Breast epithelium (tissue), 4 donors: ENCODE measurements around the gene THY1. TPM values are rescaled to one million over a fixed set of nuclear protein-coding genes. Genes with fewer than 3 reads are reported as not detected.
A peak's percentile ranks its signal among the peaks of the same experiment; 100 is the strongest.

Experiments used
- DNase-seq, 2 donors: peaks; one replicate each; pipeline ENCODE4 v3.0.0-alpha.2; 2019; ENCODE audit warnings: low spot score in 2 of 2
- H3K27ac ChIP-seq, 2 donors: fragments of 200-600 bp; sonication (generic) in 1 of 2; one replicate each; pipeline ENCODE4 v1.5.1; 2016 to 2019; ENCODE audit warnings: mild to moderate bottlenecking in 1 of 2
- H3K27me3 ChIP-seq, 2 donors: fragments of 200-600 bp; sonication (generic) in 1 of 2; one replicate each; pipeline versions ENCODE4 v1.5.1 to v1.6.0; 2017 to 2019; ENCODE audit warnings: control low read depth in 1 of 2, mild to moderate bottlenecking in 1 of 2
- H3K36me3 ChIP-seq: fragments of 200-600 bp; one replicate; pipeline ENCODE4 v1.5.1; 2019
- H3K4me1 ChIP-seq, 2 donors: fragments of 200-600 bp; sonication (generic); one replicate each; pipeline ENCODE4 v1.5.1; 2016 to 2019; ENCODE audit warnings: control low read depth in 1 of 2
- H3K4me3 ChIP-seq, 3 donors: fragments of 200-600 bp; sonication (generic); 1 replicate in 2 of 3; 2 replicates in 1 of 3; pipeline ENCODE4 v1.5.1; 2016 to 2019; ENCODE audit warnings: mild to moderate bottlenecking in 3 of 3, moderate library complexity in 2 of 3
- H3K9me3 ChIP-seq, 2 donors: fragments of 200-600 bp; sonication (generic) in 1 of 2; one replicate each; pipeline ENCODE4 v1.5.1; 2016 to 2019; ENCODE audit warnings: control low read depth in 1 of 2
- POLR2A ChIP-seq: fragments of 450-650 bp; IDR thresholded peaks from one replicate; pipeline ENCODE4 v1.6.1; 2016; ENCODE audit warnings: antibody characterized with exemption, mild to moderate bottlenecking, moderate library complexity
- POLR2AphosphoS5 ChIP-seq, 3 donors: sonication (generic); formaldehyde crosslinking; IDR thresholded peaks; one replicate each; pipeline ENCODE4 v1.6.1; 2017; ENCODE audit warnings: antibody characterized with exemption in 3 of 3
- intact Hi-C: fragments of 100-400 bp; cut with DNase I; formaldehyde crosslinking; loops from one replicate; pipeline ENCODE4 v1.15.1; 2023; ENCODE audit warnings: low total_unique reads
- total RNA-seq, 3 donors: library from RNA; depleted of rRNA; stranded (reverse); fragments of >200 nt; gene quantifications; one replicate each; pipeline ENCODE4 v1.1.0, GENCODE V29; 2016
- TF ChIP-seq, protein P1 (sequence below), 3 donors: fragments of 450-650 bp; IDR thresholded peaks; one replicate each; pipeline ENCODE4 v1.5.1; 2016 to 2017; ENCODE audit warnings: antibody characterized with exemption in 3 of 3, mild to moderate bottlenecking in 3 of 3, moderate library complexity in 3 of 3

The THY1 gene
- total RNA-seq, 3 donors from 2014 or later: 8.5 to 26.3 (median 23.8) TPM

GRCh38 chr11:119434591-119435330, 11.8 kb upstream of the THY1 start:
- Histone ChIP-seq H3K27ac (no peak overlapping the region), H3K9me3 (no peaks in the 10 kb centered on the region), H3K4me3 (no peak overlapping the region), H3K27me3 (no peaks in the 10 kb centered on the region), H3K36me3 (no peaks in the 10 kb centered on the region), H3K4me1 (peaks cover 0 to 5% of the 10 kb centered on the region in 2 donors)
- intact Hi-C loops: no loop called here
- DNase-seq: no peak
- no peak for TF ChIP-seq POLR2AphosphoS5 (IDR thresholded peaks at IDR 0.05)
- TF ChIP-seq, protein P1, sequence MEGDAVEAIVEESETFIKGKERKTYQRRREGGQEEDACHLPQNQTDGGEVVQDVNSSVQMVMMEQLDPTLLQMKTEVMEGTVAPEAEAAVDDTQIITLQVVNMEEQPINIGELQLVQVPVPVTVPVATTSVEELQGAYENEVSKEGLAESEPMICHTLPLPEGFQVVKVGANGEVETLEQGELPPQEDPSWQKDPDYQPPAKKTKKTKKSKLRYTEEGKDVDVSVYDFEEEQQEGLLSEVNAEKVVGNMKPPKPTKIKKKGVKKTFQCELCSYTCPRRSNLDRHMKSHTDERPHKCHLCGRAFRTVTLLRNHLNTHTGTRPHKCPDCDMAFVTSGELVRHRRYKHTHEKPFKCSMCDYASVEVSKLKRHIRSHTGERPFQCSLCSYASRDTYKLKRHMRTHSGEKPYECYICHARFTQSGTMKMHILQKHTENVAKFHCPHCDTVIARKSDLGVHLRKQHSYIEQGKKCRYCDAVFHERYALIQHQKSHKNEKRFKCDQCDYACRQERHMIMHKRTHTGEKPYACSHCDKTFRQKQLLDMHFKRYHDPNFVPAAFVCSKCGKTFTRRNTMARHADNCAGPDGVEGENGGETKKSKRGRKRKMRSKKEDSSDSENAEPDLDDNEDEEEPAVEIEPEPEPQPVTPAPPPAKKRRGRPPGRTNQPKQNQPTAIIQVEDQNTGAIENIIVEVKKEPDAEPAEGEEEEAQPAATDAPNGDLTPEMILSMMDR (IDR thresholded peaks at IDR 0.05): no peak
- no peak for TF ChIP-seq POLR2A

GRCh38 chr11:119433358-119433725, 10.4 kb upstream of the THY1 start:
- H3K27ac ChIP-seq: peak overlapping the region; percentile 66 to 76
- DNase-seq: no peak

GRCh38 chr11:119432484-119433357, 9.7 kb upstream of the THY1 start:
- Histone ChIP-seq H3K36me3 (no peaks in the 10 kb centered on the region), H3K27me3 (no peaks in the 10 kb centered on the region), H3K27ac (peak overlapping the region; percentile 66 to 82), H3K4me3 (peak overlapping the region in 2 of 3 donors; percentile 22 to 49), H3K4me1 (peaks cover 0 to 5% of the 10 kb centered on the region in 2 donors), H3K9me3 (no peaks in the 10 kb centered on the region)
- intact Hi-C loops: no loop called here
- TF ChIP-seq POLR2A (no peak), POLR2AphosphoS5 (IDR thresholded peaks at IDR 0.05) (no peak)
- TF ChIP-seq, protein P1 (IDR thresholded peaks at IDR 0.05): no peak
- no peak for DNase-seq

More at GRCh38 chr11:119433358-119433725, 10.4 kb upstream of the THY1 start:
- H3K9me3 ChIP-seq: no peaks in the 10 kb centered on the region
- intact Hi-C loops: no loop called here
- no peaks in the 10 kb centered on the region for H3K27me3 ChIP-seq
- no peak for TF ChIP-seq POLR2A
- TF ChIP-seq, protein P1 (IDR thresholded peaks at IDR 0.05): no peak
- peak overlapping the region in 2 of 3 donors; percentile 22 to 49 for H3K4me3 ChIP-seq
- peaks cover 0 to 5% of the 10 kb centered on the region in 2 donors for H3K4me1 ChIP-seq
- H3K36me3 ChIP-seq: no peaks in the 10 kb centered on the region

DNA sequence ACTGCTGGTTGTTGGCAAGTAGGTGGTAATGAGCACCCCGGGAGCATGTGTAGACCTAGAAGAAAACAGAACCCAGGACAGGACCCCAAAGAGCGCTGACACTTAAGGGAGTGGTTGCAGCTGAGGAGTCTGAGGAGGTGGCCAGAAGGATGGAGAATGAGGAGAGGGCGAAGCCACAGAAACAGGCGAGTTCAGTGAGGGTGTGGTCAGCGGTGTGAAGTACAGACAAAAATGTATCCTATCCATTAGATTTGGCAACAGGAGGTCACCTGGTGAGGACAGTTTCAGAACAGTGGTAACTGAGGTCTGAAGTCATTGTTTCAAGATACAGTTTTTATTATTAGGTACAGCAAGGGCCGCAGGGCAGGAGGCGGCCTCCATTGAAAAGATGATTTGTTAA, 8.6 kb upstream of the THY1 start:
- Histone ChIP-seq H3K4me3 (no peak overlapping the region), H3K36me3 (no peaks in the 10 kb centered on the region), H3K4me1 (peaks cover 0 to 5% of the 10 kb centered on the region in 2 donors), H3K27me3 (no peaks in the 10 kb centered on the region), H3K9me3 (no peaks in the 10 kb centered on the region), H3K27ac (no peak overlapping the region)
- TF ChIP-seq POLR2AphosphoS5 (IDR thresholded peaks at IDR 0.05) (no peak), POLR2A (no peak)
- TF ChIP-seq, protein P1 (IDR thresholded peaks at IDR 0.05): no peak
- intact Hi-C loops: no loop called here
- DNase-seq: no peak

GRCh38 chr11:119427279-119427678, 4.3 kb upstream of the THY1 start:
- H3K27me3 ChIP-seq: peaks cover 0 to 15% of the 10 kb centered on the region in 2 donors
- H3K9me3 ChIP-seq: no peaks in the 10 kb centered on the region
- TF ChIP-seq POLR2A: no peak
- TF ChIP-seq, protein P1 (IDR thresholded peaks at IDR 0.05): no peak
- TF ChIP-seq POLR2AphosphoS5 (IDR thresholded peaks at IDR 0.05): no peak
- intact Hi-C loops: no loop called here
- no peaks in the 10 kb centered on the region for H3K36me3 ChIP-seq
- H3K4me3 ChIP-seq: no peak overlapping the region
- DNase-seq: no peak
- no peak overlapping the region for H3K27ac ChIP-seq
- no peaks in the 10 kb centered on the region for H3K4me1 ChIP-seq
